Thyroid gland (tissue), 4 donors: Measurements from ENCODE around the gene TSPAN33.
"Not testable (repeated sequence)": the region's sequence is repeated elsewhere in the genome, so short reads cannot be mapped to it uniquely, and the experiment has no call there.

ENCODE experiments used
- POLR2A ChIP-seq, 2 donors: fragments of 450-650 bp; IDR thresholded peaks; one replicate each; pipeline ENCODE4 v1.6.1; 2017; ENCODE audit warnings: antibody characterized with exemption in 2 of 2, mild to moderate bottlenecking in 2 of 2, moderate library complexity in 1 of 2
- TF ChIP-seq, protein P1 (sequence below), 6 experiments: fragments of 200-600 bp in 3 of 6; fragments of 450-650 bp in 3 of 6; sonication (generic) in 3 of 6; IDR thresholded peaks; one replicate each; pipeline ENCODE4 v1.5.1; 2016 to 2019; ENCODE audit warnings: antibody characterized with exemption in 6 of 6, mild to moderate bottlenecking in 2 of 6, inconsistent platforms in 1 of 6, moderate library complexity in 1 of 6

DNA sequence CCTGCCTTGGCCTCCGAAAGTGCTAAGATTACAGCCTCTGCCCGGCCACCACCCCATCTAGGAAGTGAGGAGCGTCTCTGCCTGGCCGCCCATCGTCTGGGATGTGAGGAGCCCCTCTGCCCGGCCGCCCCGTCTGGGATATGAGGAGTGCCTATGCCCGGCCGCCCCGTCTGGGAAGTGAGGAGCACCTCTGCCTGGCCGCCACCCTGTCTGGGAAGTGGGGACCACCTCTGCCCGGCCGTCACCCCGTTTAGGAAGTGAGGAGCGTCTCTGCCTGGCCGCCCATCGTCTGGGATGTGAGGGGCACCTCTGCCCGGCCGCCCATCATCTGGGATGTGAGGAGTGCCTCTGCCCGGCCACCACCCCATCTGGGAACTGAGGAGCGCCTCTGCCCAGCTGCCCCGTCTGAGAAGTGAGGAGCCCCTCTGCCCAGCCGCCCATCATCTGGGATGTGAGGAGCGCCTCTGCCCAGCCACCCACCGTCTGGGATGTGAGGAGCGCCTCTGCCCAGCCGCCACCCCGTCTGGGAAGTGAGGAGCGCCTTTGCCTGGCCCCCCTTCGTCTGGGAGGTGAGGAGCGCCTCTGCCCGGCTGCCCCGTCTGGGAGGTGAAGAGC, 71.7 kb downstream of the TSPAN33 start:
- TF ChIP-seq, protein P1, sequence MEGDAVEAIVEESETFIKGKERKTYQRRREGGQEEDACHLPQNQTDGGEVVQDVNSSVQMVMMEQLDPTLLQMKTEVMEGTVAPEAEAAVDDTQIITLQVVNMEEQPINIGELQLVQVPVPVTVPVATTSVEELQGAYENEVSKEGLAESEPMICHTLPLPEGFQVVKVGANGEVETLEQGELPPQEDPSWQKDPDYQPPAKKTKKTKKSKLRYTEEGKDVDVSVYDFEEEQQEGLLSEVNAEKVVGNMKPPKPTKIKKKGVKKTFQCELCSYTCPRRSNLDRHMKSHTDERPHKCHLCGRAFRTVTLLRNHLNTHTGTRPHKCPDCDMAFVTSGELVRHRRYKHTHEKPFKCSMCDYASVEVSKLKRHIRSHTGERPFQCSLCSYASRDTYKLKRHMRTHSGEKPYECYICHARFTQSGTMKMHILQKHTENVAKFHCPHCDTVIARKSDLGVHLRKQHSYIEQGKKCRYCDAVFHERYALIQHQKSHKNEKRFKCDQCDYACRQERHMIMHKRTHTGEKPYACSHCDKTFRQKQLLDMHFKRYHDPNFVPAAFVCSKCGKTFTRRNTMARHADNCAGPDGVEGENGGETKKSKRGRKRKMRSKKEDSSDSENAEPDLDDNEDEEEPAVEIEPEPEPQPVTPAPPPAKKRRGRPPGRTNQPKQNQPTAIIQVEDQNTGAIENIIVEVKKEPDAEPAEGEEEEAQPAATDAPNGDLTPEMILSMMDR (IDR thresholded peaks at IDR 0.05) = not testable (repeated sequence)
- not testable (repeated sequence) for TF ChIP-seq POLR2A (IDR thresholded peaks at IDR 0.05)
